PC-9 (cell line): ENCODE measurements around the gene CCDC86.

Source experiments
- CTCF ChIP-seq: fragments of 200-600 bp; sonication (generic); conservative IDR thresholded peaks from 2 replicates; pipeline ENCODE4 v1.6.1; 2017; ENCODE audit warnings: mixed run types, antibody characterized with exemption, mild to moderate bottlenecking, moderate library complexity
- EZH2 ChIP-seq: fragments of 200-600 bp; sonication (generic); IDR thresholded peaks from 2 replicates; pipeline ENCODE4 v1.8.0; 2017; ENCODE audit warnings: antibody characterized with exemption, low read depth

GRCh38 chr11:60870733-60871377, 28.9 kb downstream of the CCDC86 start:
- TF ChIP-seq CTCF, result no peak
- no peak for TF ChIP-seq EZH2
